ENCODE results near the gene CFAP45. TPM values are rescaled to one million over a fixed set of nuclear protein-coding genes. Genes with fewer than 3 reads are reported as not detected.

Gene CFAP45
- total and polyA plus RNA-seq, 3 donors from 2014 or later: 13.0 to 59.6 (median 30.4) TPM

- TF ChIP-seq POLR2A (IDR thresholded peaks at IDR 0.05) (no peak), CTCF (IDR thresholded peaks at IDR 0.05) (no peak)
- 2 to 4% methylated on average over 11 to 31 of the region's 31 CpGs for WGBS, 2 donors
- peaks cover 28% of the 10 kb centered on the region for H3K4me1 ChIP-seq
- H3K27me3 ChIP-seq: no peaks in the 10 kb centered on the region
- peak; percentile 83 for DNase-seq
- peak overlapping the region; percentile 74 to 91 for H3K27ac ChIP-seq
- peak overlapping the region; percentile 64 to 88 for H3K4me3 ChIP-seq
- intact Hi-C loops (cut with DNase I; ENCODE audit: low total_unique reads): no loop called here
- H3K9me3 ChIP-seq: no peaks in the 10 kb centered on the region
- H3K36me3 ChIP-seq (ENCODE audit: low read depth, missing control alignments): no peaks in the 10 kb centered on the region
Observed at GRCh38 chr1:159924025-159924790, 24.2 kb upstream of the CFAP45 start.

- intact Hi-C loops (cut with DNase I; ENCODE audit: low total_unique reads): no loop called here
- peaks cover 28% of the 10 kb centered on the region for H3K4me1 ChIP-seq
- no peak for TF ChIP-seq CTCF (IDR thresholded peaks at IDR 0.05)
- no peak for TF ChIP-seq POLR2A (IDR thresholded peaks at IDR 0.05)
Observed at GRCh38 chr1:159923203-159924024, 23.4 kb upstream of the CFAP45 start.

GRCh38 chr1:159922511-159923202, 22.7 kb upstream of the CFAP45 start:
- Histone ChIP-seq H3K4me1 (peaks cover 28% of the 10 kb centered on the region), H3K27me3 (no peaks in the 10 kb centered on the region), H3K4me3 (peak overlapping the region in 1 of 2 donors; percentile 88), H3K27ac (peak overlapping the region; percentile 32 to 91), H3K36me3 (ENCODE audit: low read depth, missing control alignments) (no peaks in the 10 kb centered on the region), H3K9me3 (no peaks in the 10 kb centered on the region)
- 57 to 66% methylated on average over 6 to 7 of the region's 8 CpGs for WGBS, 2 donors
- intact Hi-C loops (cut with DNase I; ENCODE audit: low total_unique reads): no loop called here
- TF ChIP-seq POLR2A (IDR thresholded peaks at IDR 0.05): no peak
- TF ChIP-seq CTCF (IDR thresholded peaks at IDR 0.05): no peak
- DNase-seq: no peak

More at GRCh38 chr1:159923203-159924024, 23.4 kb upstream of the CFAP45 start:
- H3K36me3 ChIP-seq (ENCODE audit: low read depth, missing control alignments): no peaks in the 10 kb centered on the region
- H3K27me3 ChIP-seq: no peaks in the 10 kb centered on the region
- DNase-seq: peak; percentile 87
- H3K4me3 ChIP-seq: peak overlapping the region; percentile 64 to 88
- 9 to 11% methylated on average over 20 of the region's 20 CpGs for WGBS, 2 donors
- peak overlapping the region; percentile 74 to 91 for H3K27ac ChIP-seq
- H3K9me3 ChIP-seq: no peaks in the 10 kb centered on the region

GRCh38 chr1:159921700-159922504, 21.9 kb upstream of the CFAP45 start:
- DNase-seq: no peak

More at GRCh38 chr1:159921700-159922504, 21.9 kb upstream of the CFAP45 start:
- Histone ChIP-seq H3K4me3 (no peak overlapping the region), H3K27ac (peak overlapping the region; percentile 32 to 91), H3K4me1 (peaks cover 28% of the 10 kb centered on the region), H3K36me3 (ENCODE audit: low read depth, missing control alignments) (no peaks in the 10 kb centered on the region), H3K27me3 (no peaks in the 10 kb centered on the region), H3K9me3 (no peaks in the 10 kb centered on the region)
- TF ChIP-seq POLR2A (IDR thresholded peaks at IDR 0.05) (no peak), CTCF (IDR thresholded peaks at IDR 0.05) (no peak)
- WGBS, 2 donors: 48 to 59% methylated on average over 14 to 18 of the region's 18 CpGs
- intact Hi-C loops (cut with DNase I; ENCODE audit: low total_unique reads): no loop called here
